Loucy (cell line): ENCODE measurements around the gene VTN.
A peak's percentile ranks its signal among the peaks of the same experiment; 100 is the strongest.

Source experiments
- H2AFZ ChIP-seq: fragments of 200-600 bp; sonication (generic); 2 replicates; pipeline ENCODE4 v1.6.0; 2016; ENCODE audit warnings: antibody characterized with exemption, mild to moderate bottlenecking, low read length, moderate library complexity
- H3F3A ChIP-seq: fragments of 200-600 bp; 2 replicates; pipeline ENCODE4 v1.6.0; 2016; ENCODE audit warnings: antibody characterized with exemption, low read depth, mild to moderate bottlenecking
- H3K27me3 ChIP-seq: fragments of 200-600 bp; sonication (generic); 2 replicates; pipeline ENCODE4 v1.6.1; 2014; ENCODE audit warnings: low read length, mild to moderate bottlenecking; ENCODE audit not compliant: insufficient read depth, poor library complexity, severe bottlenecking
- H3K36me3 ChIP-seq: fragments of 200-600 bp; sonication (generic); 2 replicates; pipeline ENCODE4 v1.6.1; 2016; ENCODE audit warnings: low read length; ENCODE audit not compliant: insufficient read depth
- H3K4me1 ChIP-seq: fragments of 200-600 bp; sonication (generic); 2 replicates; pipeline ENCODE4 v1.5.1; 2014; ENCODE audit warnings: low read length, mild to moderate bottlenecking; ENCODE audit not compliant: insufficient read depth, poor library complexity, severe bottlenecking
- H3K4me2 ChIP-seq: fragments of 200-600 bp; sonication (generic); 2 replicates; pipeline ENCODE4 v1.6.0; 2014; ENCODE audit warnings: antibody characterized with exemption, low read length, low read depth, mild to moderate bottlenecking; ENCODE audit not compliant: poor library complexity, severe bottlenecking
- H3K4me3 ChIP-seq: fragments of 200-600 bp; sonication (generic); 2 replicates; pipeline ENCODE4 v1.5.1; 2014; ENCODE audit warnings: low read length, mild to moderate bottlenecking, mixed read lengths; ENCODE audit not compliant: poor library complexity, severe bottlenecking
- H3K79me2 ChIP-seq: fragments of 200-600 bp; sonication (generic); 2 replicates; pipeline ENCODE4 v1.6.1; 2014; ENCODE audit warnings: low read length; ENCODE audit not compliant: insufficient read depth
- H3K9ac ChIP-seq: fragments of 200-600 bp; sonication (generic); 2 replicates; pipeline ENCODE4 v1.6.0; 2014; ENCODE audit warnings: mild to moderate bottlenecking, low read depth, low read length, moderate library complexity; ENCODE audit not compliant: poor library complexity, severe bottlenecking
- H3K9me2 ChIP-seq: fragments of 200-600 bp; sonication (generic); replicated peaks from 2 replicates; pipeline ENCODE4 v1.6.1; 2016; ENCODE audit warnings: low read depth, low read length, mixed read lengths
- H3K9me3 ChIP-seq: fragments of 200-600 bp; sonication (generic); 2 replicates; pipeline ENCODE4 v1.6.1; 2014; ENCODE audit warnings: mild to moderate bottlenecking, antibody characterized with exemption, low read length, low read depth; ENCODE audit not compliant: insufficient read depth
- H4K20me1 ChIP-seq: fragments of 200-600 bp; sonication (generic); 2 replicates; pipeline ENCODE4 v1.6.0; 2014; ENCODE audit warnings: antibody characterized with exemption, low read length, mild to moderate bottlenecking; ENCODE audit not compliant: insufficient read depth, poor library complexity, severe bottlenecking
- EZH2phosphoT487 ChIP-seq: fragments of 200-600 bp; IDR thresholded peaks from 2 replicates; pipeline ENCODE4 v1.6.1; 2018; ENCODE audit warnings: antibody characterized with exemption, mild to moderate bottlenecking, moderate library complexity, borderline replicate concordance
- TF ChIP-seq, protein P1 (sequence below): fragments of 200-600 bp; sonication (generic); conservative IDR thresholded peaks from 2 replicates; pipeline ENCODE4 v1.5.1; 2014; ENCODE audit warnings: mild to moderate bottlenecking, antibody characterized with exemption, low read length

VTN gene

DNA sequence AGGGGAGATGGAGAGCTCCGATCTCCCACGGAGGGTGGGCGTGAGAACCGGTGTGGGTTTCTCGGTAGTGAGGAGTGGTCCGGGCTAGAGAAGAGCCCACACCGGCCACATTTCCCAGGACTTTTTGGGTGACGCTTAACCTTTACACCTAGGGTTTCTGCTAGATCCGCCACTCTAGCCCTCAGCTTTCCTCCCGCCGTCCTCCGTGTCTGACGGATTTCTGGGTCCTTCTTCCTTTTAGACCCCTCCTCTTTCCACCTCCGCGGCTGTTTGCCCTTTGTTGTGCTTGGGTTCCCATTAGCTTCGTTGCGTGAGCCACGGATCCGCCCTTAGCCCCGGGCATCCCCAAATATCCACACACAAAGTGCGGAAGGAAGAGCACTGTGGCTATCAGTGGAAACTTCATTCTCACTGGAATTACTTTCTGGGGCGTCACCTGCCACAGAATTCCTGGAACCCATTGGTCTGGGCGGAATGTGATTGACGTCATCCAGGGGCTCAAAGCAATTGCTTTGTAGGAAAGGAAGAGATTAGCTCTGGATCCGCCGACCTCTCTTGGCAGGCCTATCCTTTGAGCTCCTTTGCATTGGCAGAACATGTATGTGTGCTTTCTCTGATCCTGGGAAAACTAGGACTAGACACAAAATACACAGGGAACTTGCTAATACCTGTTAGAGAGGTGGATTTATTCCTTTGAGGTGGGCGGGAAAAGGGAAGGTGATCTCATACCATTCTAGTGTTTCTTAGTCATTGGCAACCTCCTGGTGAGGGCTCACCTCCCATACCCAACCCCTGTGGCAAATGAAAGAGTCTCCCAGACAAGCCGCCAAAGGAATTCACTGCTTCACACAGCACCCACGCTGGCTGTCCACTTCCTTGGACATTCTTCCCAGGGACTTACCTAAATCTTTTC, 33.9 kb downstream of the VTN start:
- H3K9me3 ChIP-seq: no peaks in the 10 kb centered on the region
- peaks cover 24% of the 10 kb centered on the region for H3K4me1 ChIP-seq
- peak overlapping the region; percentile 98 for H3K4me2 ChIP-seq
- H2AFZ ChIP-seq: peak overlapping the region; percentile 75
- peak overlapping the region; percentile 97 for H3K4me3 ChIP-seq
- H3K9me2 ChIP-seq: no peaks in the 10 kb centered on the region
- peak overlapping the region; percentile 83 for H3K9ac ChIP-seq
- H3F3A ChIP-seq: no peaks in the 10 kb centered on the region
- peaks cover 4% of the 10 kb centered on the region for H4K20me1 ChIP-seq
- peaks cover 39% of the 10 kb centered on the region; the same call in 1 of the 2 replicates for H3K79me2 ChIP-seq
- peaks cover 2% of the 10 kb centered on the region; the same call in 1 of the 2 replicates for H3K36me3 ChIP-seq
- TF ChIP-seq EZH2phosphoT487: no peak
- H3K27me3 ChIP-seq: no peaks in the 10 kb centered on the region

GRCh38 chr17:28335201-28335958, 34.7 kb downstream of the VTN start, which contains the start of the genes IFT20 and TNFAIP1:
TSS of gene IFT20 (minus strand) at chr17:28335472. CDS start at chr17:28331985, 3,487 bp downstream.
TSS of gene TNFAIP1 (plus strand) at chr17:28335761. CDS start at chr17:28339522, 3,761 bp downstream.
- TF ChIP-seq, protein P1, sequence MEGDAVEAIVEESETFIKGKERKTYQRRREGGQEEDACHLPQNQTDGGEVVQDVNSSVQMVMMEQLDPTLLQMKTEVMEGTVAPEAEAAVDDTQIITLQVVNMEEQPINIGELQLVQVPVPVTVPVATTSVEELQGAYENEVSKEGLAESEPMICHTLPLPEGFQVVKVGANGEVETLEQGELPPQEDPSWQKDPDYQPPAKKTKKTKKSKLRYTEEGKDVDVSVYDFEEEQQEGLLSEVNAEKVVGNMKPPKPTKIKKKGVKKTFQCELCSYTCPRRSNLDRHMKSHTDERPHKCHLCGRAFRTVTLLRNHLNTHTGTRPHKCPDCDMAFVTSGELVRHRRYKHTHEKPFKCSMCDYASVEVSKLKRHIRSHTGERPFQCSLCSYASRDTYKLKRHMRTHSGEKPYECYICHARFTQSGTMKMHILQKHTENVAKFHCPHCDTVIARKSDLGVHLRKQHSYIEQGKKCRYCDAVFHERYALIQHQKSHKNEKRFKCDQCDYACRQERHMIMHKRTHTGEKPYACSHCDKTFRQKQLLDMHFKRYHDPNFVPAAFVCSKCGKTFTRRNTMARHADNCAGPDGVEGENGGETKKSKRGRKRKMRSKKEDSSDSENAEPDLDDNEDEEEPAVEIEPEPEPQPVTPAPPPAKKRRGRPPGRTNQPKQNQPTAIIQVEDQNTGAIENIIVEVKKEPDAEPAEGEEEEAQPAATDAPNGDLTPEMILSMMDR: no peak
- no peak for TF ChIP-seq EZH2phosphoT487
- H2AFZ ChIP-seq: peak within 1 kb of the TSS; percentile 96
- H3F3A ChIP-seq: no peaks in the 10 kb centered on the region
- H3K36me3 ChIP-seq: no peaks in the 10 kb centered on the region; the same call in 1 of the 2 replicates
- no peaks in the 10 kb centered on the region for H3K9me3 ChIP-seq
- H3K9me2 ChIP-seq: no peaks in the 10 kb centered on the region
- no peaks in the 10 kb centered on the region for H3K27me3 ChIP-seq
- peaks cover 24% of the 10 kb centered on the region for H3K4me1 ChIP-seq
- H3K4me2 ChIP-seq: peak within 1 kb of the TSS; percentile 98
- H3K9ac ChIP-seq: peak within 1 kb of the TSS; percentile 83
- H3K4me3 ChIP-seq: peak within 1 kb of the TSS; percentile 97
- H4K20me1 ChIP-seq: peaks cover 4% of the 10 kb centered on the region
- H3K79me2 ChIP-seq: peaks cover 39% of the 10 kb centered on the region; the same call in 1 of the 2 replicates

DNA sequence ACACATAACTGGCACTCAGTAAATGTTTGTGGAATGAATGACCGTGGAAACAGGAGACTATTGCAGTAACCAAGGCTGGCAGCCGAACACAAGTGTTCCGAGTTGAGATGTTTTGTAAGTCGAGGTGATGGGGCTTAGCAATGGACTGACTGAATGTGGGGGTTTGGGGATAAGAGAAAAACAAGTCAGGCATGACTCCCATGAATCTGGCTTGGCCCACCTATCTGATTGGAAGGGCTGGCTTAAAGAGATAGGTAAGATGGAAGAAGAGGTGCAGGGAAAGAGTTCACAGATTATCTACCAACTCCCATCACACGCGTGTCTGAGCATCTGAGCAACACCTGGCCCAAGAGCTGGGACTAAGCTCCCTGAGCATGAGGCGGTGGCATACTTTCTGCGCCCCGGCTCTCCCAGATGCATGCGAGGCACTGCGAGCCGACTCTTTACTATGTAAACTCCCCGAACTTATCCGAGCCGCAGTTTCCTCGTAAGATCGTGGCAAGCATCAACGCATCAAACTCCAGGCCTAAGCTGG, 35.4 kb downstream of the VTN start:
- H4K20me1 ChIP-seq: peaks cover 4% of the 10 kb centered on the region
- H3K9me2 ChIP-seq: no peaks in the 10 kb centered on the region
- H3K9me3 ChIP-seq: no peaks in the 10 kb centered on the region
- peaks cover 24% of the 10 kb centered on the region for H3K4me1 ChIP-seq
- peak overlapping the region; percentile 84 for H3K4me2 ChIP-seq
- peak overlapping the region; percentile 96 for H2AFZ ChIP-seq
- peak overlapping the region; percentile 97 for H3K4me3 ChIP-seq
- peaks cover 39% of the 10 kb centered on the region; the same call in 1 of the 2 replicates for H3K79me2 ChIP-seq
- no peaks in the 10 kb centered on the region for H3K27me3 ChIP-seq
- H3K36me3 ChIP-seq: no peaks in the 10 kb centered on the region; the same call in 1 of the 2 replicates
- TF ChIP-seq, protein P1: no peak
- no peak for TF ChIP-seq EZH2phosphoT487
- H3F3A ChIP-seq: no peaks in the 10 kb centered on the region
- H3K9ac ChIP-seq: peak overlapping the region; percentile 74
